Gastrocnemius medialis (tissue), 4 donors: Measurements from ENCODE around the gene DCAF6.

Experiments used
- CTCF ChIP-seq, 5 experiments: fragments of 450-650 bp in 3 of 5; fragments of 200-600 bp in 2 of 5; sonication (generic) in 2 of 5; IDR thresholded peaks in 4 of 5; conservative IDR thresholded peaks in 1 of 5; 1 replicate in 4 of 5; 2 replicates in 1 of 5; pipeline ENCODE4 v1.5.1; 2016 to 2019; ENCODE audit warnings: antibody characterized with exemption in 5 of 5, mild to moderate bottlenecking in 3 of 5, moderate library complexity in 3 of 5
- POLR2A ChIP-seq, 2 donors: fragments of 450-650 bp; IDR thresholded peaks; one replicate each; pipeline ENCODE4 v1.6.1; 2017; ENCODE audit warnings: antibody characterized with exemption in 2 of 2, mild to moderate bottlenecking in 2 of 2, moderate library complexity in 2 of 2

- TF ChIP-seq POLR2A (IDR thresholded peaks at IDR 0.05) (no peak), CTCF (IDR thresholded peaks at IDR 0.05 in 4 of 5, conservative IDR thresholded peaks at IDR 0.05 in 1 of 5) (no peak)
Measured at GRCh38 chr1:168104535-168104934, 168.1 kb downstream of the DCAF6 start.
